CD4-positive, alpha-beta T cell treated with Interleukin-4 for 4 hours (primary cell): ENCODE measurements around the gene SPAST.
"Not testable (repeated sequence)": the region's sequence is repeated elsewhere in the genome, so short reads cannot be mapped to it uniquely, and the experiment has no call there.

Experiments used
- DNase-seq: peaks from one replicate; pipeline ENCODE4 v3.0.0-alpha.2; 2020

The SPAST gene

GRCh38 chr2:32128636-32129035 is 65.3 kb downstream of the SPAST start:
- DNase-seq: no peak

GRCh38 chr2:32129086-32129485 is 65.7 kb downstream of the SPAST start:
- no peak for DNase-seq

- peak; percentile 27 for DNase-seq
These were observed 72.1 kb downstream of the SPAST start for GRCh38 chr2:32135409-32135808.

- DNase-seq: no peak
These were observed 72.7 kb downstream of the SPAST start for GRCh38 chr2:32136097-32136496.

- not testable (repeated sequence) for DNase-seq
These were observed 88.2 kb downstream of the SPAST start for GRCh38 chr2:32151544-32151943.

GRCh38 chr2:32159678-32160077 is 96.3 kb downstream of the SPAST start:
- no peak for DNase-seq

GRCh38 chr2:32161296-32161695 is 97.9 kb downstream of the SPAST start:
- DNase-seq: no peak

- not testable (repeated sequence) for DNase-seq
These were observed 100.9 kb downstream of the SPAST start for GRCh38 chr2:32164254-32164653.

GRCh38 chr2:32165027-32165347 is 101.6 kb downstream of the SPAST start:
- DNase-seq: not testable (repeated sequence)

GRCh38 chr2:32166115-32166574 is 102.8 kb downstream of the SPAST start:
- DNase-seq: no peak

- DNase-seq: no peak
These were observed 105.2 kb downstream of the SPAST start for GRCh38 chr2:32168513-32168912.

GRCh38 chr2:32172870-32173269 is 109.5 kb downstream of the SPAST start:
- no peak for DNase-seq

- DNase-seq: no peak
These were observed 119.3 kb downstream of the SPAST start for GRCh38 chr2:32182667-32183066.

GRCh38 chr2:32189011-32189410 is 125.7 kb downstream of the SPAST start:
- DNase-seq: no peak

GRCh38 chr2:32192418-32192817 is 129.1 kb downstream of the SPAST start:
- DNase-seq: no peak

- no peak for DNase-seq
These were observed 137.5 kb downstream of the SPAST start for GRCh38 chr2:32200814-32201213.

- DNase-seq: not testable (repeated sequence)
These were observed 140.1 kb downstream of the SPAST start for GRCh38 chr2:32203428-32203827.
